Sciatic nerve (tissue), 2 donors: ENCODE measurements around the gene FOXK2. TPM values are rescaled to one million over a fixed set of nuclear protein-coding genes. Genes with fewer than 3 reads are reported as not detected.
A peak's percentile ranks its signal among the peaks of the same experiment; 100 is the strongest.

Experiments
- ATAC-seq: fragments of 200-7000 bp; cut with Tn5 transposase; one replicate; pipeline ENCODE4 v1.9.1; 2020; ENCODE audit warnings: mild to moderate bottlenecking, moderate library complexity
- DNase-seq: peaks from one replicate; pipeline ENCODE4 v3.0.0-alpha.2; 2020; ENCODE audit warnings: low spot score
- intact Hi-C: fragments of 100-400 bp; cut with DNase I; formaldehyde crosslinking; loops from one replicate; pipeline ENCODE4 v1.14.2; 2022
- total RNA-seq: library from RNA; stranded (reverse); fragmentation: NEBNext Ultra II Directional; extraction: Animal tissue kit (Norgen Biotek cat#: 25700); gene quantifications from one replicate; pipeline ENCODE4 v1.2.1, GENCODE V29; 2021
- donor health status: DM: no; HTN: no; CAD: no.
- donor health status: DM: no; HTN: no; CAD: no.

FOXK2 gene
- total RNA-seq, result 59.9 TPM

GRCh38 chr17:82518826-82519810, at the start of gene FOXK2:
FOXK2 (plus strand) TSS chr17:82519732; CDS start chr17:82519889, 157 bp downstream.
- peak; percentile 94 for DNase-seq
- intact Hi-C loops, result no loop called here
- peak; percentile 100 for ATAC-seq

GRCh38 chr17:82470065-82470464, 49.5 kb upstream of the FOXK2 start:
- DNase-seq (no peak), ATAC-seq (no peak)
- intact Hi-C loops, result no loop called here

- intact Hi-C loops, result no loop called here
- peak; percentile 71 for ATAC-seq
- no peak for DNase-seq
Measured at GRCh38 chr17:82474223-82475010, 45.1 kb upstream of the FOXK2 start.

- DNase-seq (no peak), ATAC-seq (no peak)
- intact Hi-C loops, result no loop called here
Measured at GRCh38 chr17:82475458-82475857, 44.1 kb upstream of the FOXK2 start.

- DNase-seq, result no peak
- intact Hi-C loops, result no loop called here
- ATAC-seq, result no peak
Measured at GRCh38 chr17:82477934-82478333, 41.6 kb upstream of the FOXK2 start.

GRCh38 chr17:82479602-82480001, 39.9 kb upstream of the FOXK2 start:
- no peak for DNase-seq
- intact Hi-C loops, result no loop called here
- ATAC-seq, result peak; percentile 31

- intact Hi-C loops, result no loop called here
- DNase-seq, result no peak
- ATAC-seq, result no peak
Measured at GRCh38 chr17:82480318-82480717, 39.2 kb upstream of the FOXK2 start.

- intact Hi-C loops, result no loop called here
- ATAC-seq, result no peak
- DNase-seq, result no peak
Measured at GRCh38 chr17:82483204-82483660, 36.3 kb upstream of the FOXK2 start.

GRCh38 chr17:82483836-82484235, 35.7 kb upstream of the FOXK2 start:
- ATAC-seq, result no peak

GRCh38 chr17:82486231-82487094, 33.1 kb upstream of the FOXK2 start:
- DNase-seq (no peak), ATAC-seq (no peak)
- intact Hi-C loops, result no loop called here

More at GRCh38 chr17:82483836-82484235, 35.7 kb upstream of the FOXK2 start:
- no peak for DNase-seq
- intact Hi-C loops, result no loop called here

- intact Hi-C loops, result no loop called here
- ATAC-seq (peak; percentile 27), DNase-seq (no peak)
Measured at GRCh38 chr17:82487910-82488309, 31.6 kb upstream of the FOXK2 start.

GRCh38 chr17:82489117-82489516, 30.4 kb upstream of the FOXK2 start:
- intact Hi-C loops, result no loop called here
- no peak for DNase-seq
- peak; percentile 84 for ATAC-seq

- intact Hi-C loops, result no loop called here
- DNase-seq (no peak), ATAC-seq (no peak)
Measured at GRCh38 chr17:82489851-82490511, 29.6 kb upstream of the FOXK2 start.

GRCh38 chr17:82490512-82491195, 28.9 kb upstream of the FOXK2 start:
- ATAC-seq (no peak), DNase-seq (no peak)
- intact Hi-C loops, result no loop called here

- DNase-seq, result no peak
- intact Hi-C loops, result no loop called here
- no peak for ATAC-seq
Measured at GRCh38 chr17:82491196-82491530, 28.4 kb upstream of the FOXK2 start.

GRCh38 chr17:82491533-82491932, 28.0 kb upstream of the FOXK2 start:
- no peak for ATAC-seq
- intact Hi-C loops, result no loop called here
- no peak for DNase-seq

GRCh38 chr17:82492643-82493225, 26.8 kb upstream of the FOXK2 start:
- no peak for DNase-seq
- intact Hi-C loops, result no loop called here

More at GRCh38 chr17:82492643-82493225, 26.8 kb upstream of the FOXK2 start:
- no peak for ATAC-seq
